GM21717 (cell line): Measurements from ENCODE around the gene IRF4.

Experiments used
- ATAC-seq: cut with Tn5 transposase; IDR thresholded peaks from one replicate; pipeline ENCODE4 v1.9.1; 2021; ENCODE audit warnings: mild to moderate bottlenecking, moderate library complexity; ENCODE audit not compliant: unreplicated experiment

Gene IRF4

DNA sequence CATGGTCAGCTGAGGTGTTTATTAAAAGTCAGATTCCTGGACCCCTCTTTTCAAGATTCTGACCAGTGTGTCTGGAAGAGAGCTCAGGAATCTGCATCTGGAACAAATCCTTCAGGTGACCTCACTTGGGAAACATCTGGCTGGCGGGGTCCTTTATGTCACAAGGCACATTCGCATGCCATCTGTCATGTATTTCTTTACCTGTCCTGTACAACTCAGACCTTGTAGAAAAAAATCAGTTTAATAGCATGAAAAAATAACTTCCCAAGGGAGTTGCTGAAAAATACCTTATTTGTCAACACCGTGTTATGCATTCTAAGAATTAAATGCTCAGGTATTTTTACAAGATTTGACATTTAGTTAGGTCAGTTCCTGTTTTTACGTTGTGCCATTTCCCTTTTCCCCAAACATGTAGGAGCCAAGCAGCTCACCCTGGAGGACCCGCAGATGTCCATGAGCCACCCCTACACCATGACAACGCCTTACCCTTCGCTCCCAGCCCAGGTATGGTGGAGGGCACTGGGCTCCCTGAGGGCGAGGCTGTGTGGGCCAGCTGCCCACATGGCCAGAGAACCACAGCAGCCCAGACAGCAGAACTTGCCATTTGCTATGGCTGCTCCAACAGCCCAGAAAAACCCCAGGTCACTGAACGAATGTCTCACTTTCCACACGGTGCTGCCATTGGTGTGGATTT, 4.0 kb downstream of the IRF4 start:
- no peak for ATAC-seq

DNA sequence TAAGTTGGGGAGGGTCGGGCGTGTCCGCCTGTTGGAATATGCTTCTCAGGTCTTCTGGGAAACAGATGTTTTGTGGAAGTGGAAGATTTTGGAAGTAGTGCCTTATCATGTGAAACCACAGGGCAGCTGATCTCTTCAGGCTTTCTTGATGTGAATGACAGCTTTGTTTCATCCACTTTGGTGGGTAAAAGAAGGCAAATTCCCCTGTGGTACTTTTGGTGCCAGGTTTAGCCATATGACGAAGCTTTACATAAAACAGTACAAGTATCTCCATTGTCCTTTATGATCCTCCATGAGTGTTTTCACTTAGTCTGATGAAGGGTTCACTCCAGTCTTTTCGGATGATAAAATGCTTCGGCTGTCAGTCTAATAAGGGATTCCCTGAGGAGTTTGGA, 4.6 kb downstream of the IRF4 start:
- ATAC-seq: no peak

- ATAC-seq: no peak
Observed at GRCh38 chr6:397056-397455, 5.5 kb downstream of the IRF4 start.

- no peak for ATAC-seq
Observed at GRCh38 chr6:397604-398003, 6.1 kb downstream of the IRF4 start.

DNA sequence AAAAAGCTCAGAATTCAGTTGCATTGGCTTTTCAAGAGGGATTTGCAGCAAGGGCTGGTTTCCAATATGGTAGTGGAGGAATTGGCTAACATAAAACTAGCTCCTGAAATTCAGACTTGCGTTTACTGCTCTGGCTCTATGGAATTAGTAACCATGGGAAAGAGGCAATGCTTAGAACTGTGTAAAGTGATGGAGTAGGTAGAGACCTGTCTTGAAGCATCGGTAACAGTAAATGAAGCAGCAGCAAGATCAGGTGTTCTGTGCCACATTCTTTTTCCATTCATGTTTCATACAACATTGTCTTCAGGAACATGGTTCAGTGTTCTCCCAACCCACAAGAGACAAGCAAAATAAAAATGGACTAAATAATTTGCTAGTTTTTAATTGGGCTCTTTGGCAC, 6.5 kb downstream of the IRF4 start:
- ATAC-seq: no peak

GRCh38 chr6:398558-399078, 7.1 kb downstream of the IRF4 start:
- no peak for ATAC-seq

- no peak for ATAC-seq
Observed at GRCh38 chr6:399785-400534, 8.4 kb downstream of the IRF4 start.

GRCh38 chr6:400815-401214, 9.3 kb downstream of the IRF4 start:
- ATAC-seq: no peak

GRCh38 chr6:401239-401993, 9.9 kb downstream of the IRF4 start:
- ATAC-seq: no peak

DNA sequence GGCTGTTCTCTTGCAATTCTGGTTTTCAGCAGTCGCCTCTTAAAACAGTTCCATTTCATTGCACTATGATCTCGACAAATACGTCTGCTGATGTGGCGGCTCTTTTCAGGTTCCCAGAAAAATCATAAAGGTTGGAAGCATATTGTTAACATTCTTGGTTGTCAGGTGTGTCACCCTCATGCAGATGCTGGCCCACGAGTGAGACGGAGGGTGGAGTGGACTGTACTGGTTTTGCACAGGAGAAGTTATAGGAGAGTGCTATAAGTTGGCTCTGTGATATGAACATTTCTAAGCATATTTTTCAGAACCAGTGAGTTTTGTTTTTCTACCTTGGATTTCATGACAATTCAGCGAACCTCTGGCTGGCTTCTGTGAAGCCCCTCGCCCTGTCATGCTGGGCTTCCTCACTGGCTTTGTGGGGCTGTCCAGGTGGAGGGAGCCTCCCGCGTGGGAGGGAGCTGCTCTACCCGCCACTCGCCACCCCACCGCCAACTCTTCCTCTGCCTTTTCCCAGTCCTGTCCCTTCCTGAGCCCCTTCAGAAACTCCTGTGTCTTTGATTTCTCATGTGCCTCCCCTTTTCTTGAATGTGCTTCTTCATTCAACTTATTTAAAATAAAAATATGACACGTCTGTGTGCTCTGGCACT, 10.6 kb downstream of the IRF4 start:
- no peak for ATAC-seq

GRCh38 chr6:402901-403658, 11.5 kb downstream of the IRF4 start:
- ATAC-seq: no peak

GRCh38 chr6:403659-404655, 12.4 kb downstream of the IRF4 start:
- ATAC-seq: no peak

GRCh38 chr6:404685-405423, 13.3 kb downstream of the IRF4 start:
- ATAC-seq: no peak

DNA sequence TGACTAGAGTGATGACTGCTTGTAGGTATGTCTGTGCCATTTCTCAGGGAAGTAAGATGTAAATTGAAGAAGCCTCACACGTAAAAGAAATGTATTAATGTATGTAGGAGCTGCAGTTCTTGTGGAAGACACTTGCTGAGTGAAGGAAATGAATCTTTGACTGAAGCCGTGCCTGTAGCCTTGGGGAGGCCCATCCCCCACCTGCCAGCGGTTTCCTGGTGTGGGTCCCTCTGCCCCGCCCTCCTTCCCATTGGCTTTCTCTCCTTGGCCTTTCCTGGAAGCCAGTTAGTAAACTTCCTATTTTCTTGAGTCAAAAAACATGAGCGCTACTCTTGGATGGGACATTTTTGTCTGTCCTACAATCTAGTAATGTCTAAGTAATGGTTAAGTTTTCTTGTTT, 16.6 kb downstream of the IRF4 start:
- no peak for ATAC-seq

GRCh38 chr6:408599-409102, 17.1 kb downstream of the IRF4 start:
- ATAC-seq: no peak

DNA sequence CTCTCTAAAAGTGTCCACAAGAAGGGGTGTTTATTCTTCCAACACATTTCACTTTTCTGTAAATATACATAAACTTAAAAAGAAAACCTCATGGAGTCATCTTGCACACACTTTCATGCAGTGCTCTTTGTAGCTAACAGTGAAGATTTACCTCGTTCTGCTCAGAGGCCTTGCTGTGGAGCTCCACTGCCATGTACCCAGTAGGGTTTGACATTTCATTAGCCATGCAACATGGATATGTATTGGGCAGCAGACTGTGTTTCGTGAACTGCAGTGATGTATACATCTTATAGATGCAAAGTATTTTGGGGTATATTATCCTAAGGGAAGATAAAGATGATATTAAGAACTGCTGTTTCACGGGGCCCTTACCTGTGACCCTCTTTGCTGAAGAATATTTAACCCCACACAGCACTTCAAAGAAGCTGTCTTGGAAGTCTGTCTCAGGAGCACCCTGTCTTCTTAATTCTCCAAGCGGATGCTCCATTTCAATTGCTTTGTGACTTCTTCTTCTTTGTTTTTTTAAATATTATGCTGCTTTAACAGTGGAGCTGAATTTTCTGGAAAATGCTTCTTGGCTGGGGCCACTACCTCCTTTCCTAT, 17.9 kb downstream of the IRF4 start:
- no peak for ATAC-seq

DNA sequence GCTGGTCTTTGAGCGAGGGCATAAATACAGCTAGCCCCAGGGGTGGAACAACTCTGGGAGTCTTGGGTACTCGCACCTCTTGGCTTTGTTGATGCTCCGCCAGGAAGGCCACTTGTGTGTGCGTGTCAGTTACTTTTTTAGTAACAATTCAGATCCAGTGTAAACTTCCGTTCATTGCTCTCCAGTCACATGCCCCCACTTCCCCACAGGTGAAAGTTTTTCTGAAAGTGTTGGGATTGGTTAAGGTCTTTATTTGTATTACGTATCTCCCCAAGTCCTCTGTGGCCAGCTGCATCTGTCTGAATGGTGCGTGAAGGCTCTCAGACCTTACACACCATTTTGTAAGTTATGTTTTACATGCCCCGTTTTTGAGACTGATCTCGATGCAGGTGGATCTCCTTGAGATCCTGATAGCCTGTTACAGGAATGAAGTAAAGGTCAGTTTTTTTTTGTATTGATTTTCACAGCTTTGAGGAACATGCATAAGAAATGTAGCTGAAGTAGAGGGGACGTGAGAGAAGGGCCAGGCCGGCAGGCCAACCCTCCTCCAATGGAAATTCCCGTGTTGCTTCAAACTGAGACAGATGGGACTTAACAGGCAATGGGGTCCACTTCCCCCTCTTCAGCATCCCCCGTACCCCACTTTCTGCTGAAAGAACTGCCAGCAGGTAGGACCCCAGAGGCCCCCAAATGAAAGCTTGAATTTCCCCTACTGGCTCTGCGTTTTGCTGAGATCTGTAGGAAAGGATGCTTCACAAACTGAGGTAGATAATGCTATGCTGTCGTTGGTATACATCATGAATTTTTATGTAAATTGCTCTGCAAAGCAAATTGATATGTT, 19.2 kb downstream of the IRF4 start:
- ATAC-seq: no peak
